Middle frontal gyrus (tissue), 1 donor: ENCODE data around the gene A3GALT2.
"Not testable (repeated sequence)": the region's sequence is repeated elsewhere in the genome, so short reads cannot be mapped to it uniquely, and the experiment has no call there.

Source experiments
- DNase-seq: peaks from one replicate; pipeline ENCODE4 v3.0.0-alpha.2; 2015; ENCODE audit warnings: low spot score; ENCODE audit errors: extremely low spot score

The A3GALT2 gene

DNA sequence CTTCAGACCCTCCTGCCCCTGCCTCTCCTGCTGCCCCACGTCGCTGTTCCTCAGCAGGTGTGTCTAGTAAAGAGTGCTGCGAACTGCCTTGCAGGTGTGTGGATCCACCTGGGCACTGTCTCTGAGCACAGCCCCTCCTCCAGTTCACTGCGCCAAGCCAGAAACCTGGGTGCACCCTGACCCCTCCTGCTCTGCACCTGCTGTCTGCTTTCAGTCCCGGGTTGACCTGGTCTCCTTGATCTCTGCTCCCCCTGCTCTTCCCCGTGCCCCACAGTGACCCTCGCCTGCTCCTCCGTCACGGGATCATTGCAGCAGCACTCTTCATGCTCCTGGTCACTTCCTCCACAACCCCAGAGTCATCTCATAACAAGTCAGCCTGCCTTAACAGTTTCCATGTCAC, 6.5 kb downstream of the A3GALT2 start:
- no peak for DNase-seq

DNA sequence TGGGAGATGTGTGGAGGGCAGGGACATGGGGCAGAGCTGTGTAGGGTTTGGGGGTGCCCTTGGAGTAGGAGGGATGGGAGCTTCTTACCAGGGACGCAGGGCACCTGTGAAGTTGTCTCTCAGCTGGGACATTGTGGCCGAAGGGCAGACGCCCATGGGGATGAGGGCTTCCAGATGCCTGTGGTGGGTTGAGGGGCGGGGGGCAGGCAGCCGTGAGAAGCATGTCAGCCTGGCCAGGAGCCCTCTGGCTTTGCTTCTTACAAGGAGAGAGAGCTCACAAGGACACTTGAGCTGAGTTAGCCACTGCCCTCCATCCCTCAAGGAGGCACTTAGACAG, 8.5 kb downstream of the A3GALT2 start:
- DNase-seq, result no peak

DNA sequence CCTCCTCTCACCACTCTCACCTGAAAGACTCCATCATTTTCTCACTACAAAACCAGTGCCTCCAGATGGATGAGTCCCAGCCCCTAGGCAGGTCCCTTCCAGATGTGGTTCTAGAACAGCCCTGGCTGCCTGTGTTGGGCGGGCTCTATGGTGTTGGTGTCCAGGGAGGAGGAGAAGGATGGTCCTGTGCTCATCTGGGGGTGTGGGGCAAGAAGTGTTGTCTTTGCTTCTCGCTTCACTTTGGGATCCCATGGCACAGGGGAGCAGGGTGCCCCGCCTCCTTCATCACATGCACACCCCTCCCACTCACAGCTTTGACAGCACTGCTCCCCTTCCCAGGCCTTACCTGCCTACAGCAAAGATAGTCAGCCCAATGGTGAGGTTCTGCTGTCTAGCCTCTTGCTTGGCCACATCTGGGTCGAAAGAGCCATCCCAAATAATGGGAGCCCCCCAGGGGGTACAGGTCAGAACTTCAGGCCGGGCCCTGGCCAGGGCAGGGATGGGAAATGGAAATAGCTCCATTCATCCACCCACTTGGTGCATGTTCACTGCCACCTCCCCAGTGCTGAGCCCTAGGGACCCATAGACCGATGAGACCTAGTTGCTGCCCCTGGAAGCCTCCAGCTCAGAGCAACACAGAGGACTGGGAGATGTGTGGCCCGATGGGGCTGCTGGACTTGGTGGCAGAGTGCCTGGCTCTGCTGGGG, 9.0 kb downstream of the A3GALT2 start:
- no peak for DNase-seq

DNA sequence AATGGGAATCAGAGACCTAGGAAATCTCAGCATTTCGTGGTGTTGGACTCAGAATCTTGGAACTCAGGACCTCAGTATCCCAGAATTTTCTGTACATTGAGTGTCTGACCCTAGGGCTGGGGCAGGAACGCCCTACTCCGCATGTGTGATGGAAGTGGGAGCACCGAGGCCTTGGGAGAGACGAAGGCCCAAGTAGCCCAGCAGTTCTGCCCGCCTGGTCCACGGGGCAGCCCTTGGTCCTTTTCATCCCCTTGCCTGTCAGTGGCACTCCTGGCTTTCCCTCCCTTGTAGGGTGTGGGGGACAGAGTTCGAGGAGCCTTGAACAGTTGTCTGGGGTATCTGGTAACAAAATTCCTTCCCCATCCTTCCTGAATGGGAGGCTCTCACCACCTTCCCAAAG, 10.2 kb downstream of the A3GALT2 start:
- no peak for DNase-seq

DNA sequence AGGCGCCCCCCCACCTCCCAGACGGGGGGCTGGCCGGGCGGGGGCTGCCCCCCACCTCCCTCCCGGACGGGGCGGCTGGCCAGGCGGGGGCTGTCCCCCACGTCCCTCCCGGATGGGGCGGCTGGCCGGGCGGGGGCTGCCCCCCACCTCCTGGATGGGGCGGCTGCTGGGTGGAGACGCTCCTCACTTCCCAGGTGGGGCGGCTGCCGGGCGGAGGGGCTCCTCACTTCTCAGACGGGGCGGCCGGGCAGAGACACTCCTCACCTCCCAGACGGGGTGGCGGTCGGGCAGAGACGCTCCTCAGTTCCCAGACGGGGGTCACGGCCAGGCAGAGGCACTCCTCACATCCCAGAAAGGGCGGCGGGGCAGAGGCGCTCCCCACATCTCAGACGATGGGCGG, 11.5 kb downstream of the A3GALT2 start:
- DNase-seq, result not testable (repeated sequence)

DNA sequence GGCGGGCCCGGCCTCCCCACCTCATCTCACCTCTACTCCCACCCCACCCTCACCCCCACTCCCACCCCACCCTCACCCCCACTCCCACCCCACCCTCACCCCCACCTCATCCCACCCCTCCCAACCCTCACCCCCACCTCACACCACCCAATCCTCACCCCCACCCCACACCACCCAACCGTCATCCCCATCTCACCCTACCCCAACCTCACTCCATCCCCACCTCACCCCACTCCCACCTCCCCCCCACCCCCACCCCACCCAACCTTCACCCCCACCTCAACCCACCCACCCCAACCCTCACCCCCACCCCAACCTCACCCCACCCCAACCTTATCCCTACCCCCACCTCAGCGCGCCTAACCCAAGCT, 13.4 kb downstream of the A3GALT2 start:
- no peak for DNase-seq

DNA sequence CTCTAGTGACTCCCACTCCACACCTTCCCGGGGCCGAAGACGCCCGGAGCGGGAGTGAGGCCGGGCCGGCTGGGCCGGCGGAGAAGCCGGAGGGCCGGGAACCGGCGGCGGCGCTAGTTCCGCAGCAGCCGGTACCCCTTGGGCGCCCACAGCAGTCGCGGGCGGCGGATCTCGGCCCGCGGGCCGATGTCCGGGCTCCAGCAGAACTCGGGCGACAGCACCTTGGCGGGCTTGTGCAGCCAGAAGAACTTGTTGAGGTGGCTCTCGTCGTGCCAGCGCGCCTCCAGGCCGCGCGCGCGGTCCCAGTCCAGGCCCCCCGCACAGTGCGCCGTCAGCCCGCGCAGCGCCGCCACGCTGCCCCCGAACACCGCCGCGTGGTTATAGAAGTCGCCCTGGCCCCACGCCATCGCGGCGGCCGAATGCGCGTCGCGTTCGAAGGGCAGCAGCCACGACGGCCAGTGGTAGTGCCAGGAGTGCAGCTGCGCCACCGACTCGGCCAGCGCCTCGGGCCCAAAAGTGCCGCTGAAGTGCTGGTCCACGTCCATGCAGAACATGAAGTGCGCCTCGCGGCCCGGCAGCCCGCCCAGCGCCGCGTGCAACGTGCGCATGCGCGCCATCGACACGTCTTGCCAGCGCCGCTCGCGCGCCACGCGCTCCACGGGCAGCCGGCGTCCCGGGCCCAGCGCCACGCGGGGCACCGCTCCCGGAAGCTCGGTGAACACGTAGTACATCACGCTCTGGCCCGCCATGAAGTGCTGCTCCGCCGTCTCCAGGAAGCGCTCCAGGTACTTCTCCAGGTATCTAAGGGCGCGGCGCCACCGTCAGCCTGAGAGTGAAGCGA, 14.0 kb downstream of the A3GALT2 start:
- DNase-seq, result no peak

DNA sequence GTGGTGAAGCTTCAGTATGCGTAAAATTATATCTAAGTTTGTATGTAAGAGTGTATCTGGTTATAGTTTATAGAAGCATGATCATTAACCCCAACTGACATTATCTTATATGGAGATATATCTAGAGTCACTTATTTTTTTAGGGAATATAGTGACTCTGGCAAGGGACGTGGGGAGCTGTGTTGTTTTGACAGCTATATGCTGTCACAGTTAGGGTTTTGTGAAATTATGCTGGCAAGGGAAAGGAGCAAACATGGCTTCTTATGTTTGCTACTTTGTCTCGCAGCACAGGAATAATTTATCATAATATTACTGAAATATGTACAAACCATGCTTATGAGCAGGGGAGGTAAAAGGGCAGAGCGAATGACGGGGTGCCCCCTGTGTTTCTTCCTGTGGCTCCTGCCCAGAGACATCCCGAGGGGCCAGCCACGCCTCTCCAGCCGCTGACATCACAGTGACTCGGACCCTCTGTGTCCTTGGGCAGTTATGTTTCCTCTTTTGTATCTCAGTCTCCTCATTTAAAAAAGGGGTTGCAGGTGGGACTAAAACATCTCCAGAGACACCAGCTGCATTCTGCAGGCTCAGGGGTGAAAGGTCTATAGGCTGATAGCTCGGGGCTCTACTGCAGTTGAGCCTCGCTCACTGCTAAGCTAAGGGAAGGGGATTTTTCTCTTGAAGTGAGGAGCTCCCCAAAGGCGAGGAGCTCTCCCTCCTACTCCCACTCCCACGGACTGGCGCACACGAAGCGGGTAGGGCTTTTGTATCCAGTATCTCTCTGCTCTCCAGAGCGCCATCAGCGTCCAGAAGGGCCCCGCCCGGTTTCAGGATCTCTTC, 14.9 kb downstream of the A3GALT2 start:
- no peak for DNase-seq

DNA sequence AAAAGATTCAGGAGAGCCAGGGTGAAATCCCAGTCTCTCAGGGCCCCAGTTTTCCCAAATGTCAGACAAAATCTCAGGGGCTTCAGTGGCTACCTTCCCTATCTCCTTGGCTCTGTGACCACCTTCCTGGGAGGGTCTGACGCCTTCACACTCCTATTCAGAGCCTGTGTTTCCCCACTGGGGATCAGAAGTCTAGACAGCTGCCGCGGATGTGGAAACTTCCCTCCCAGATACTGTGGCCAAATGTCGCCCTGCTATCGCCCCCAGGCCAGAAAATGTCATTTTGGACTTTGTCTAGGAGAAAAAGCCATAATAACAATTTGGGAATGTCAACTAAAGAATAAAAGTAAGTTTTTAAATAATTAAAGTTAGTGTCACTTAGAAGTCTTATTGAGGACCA, 15.9 kb downstream of the A3GALT2 start:
- no peak for DNase-seq

DNA sequence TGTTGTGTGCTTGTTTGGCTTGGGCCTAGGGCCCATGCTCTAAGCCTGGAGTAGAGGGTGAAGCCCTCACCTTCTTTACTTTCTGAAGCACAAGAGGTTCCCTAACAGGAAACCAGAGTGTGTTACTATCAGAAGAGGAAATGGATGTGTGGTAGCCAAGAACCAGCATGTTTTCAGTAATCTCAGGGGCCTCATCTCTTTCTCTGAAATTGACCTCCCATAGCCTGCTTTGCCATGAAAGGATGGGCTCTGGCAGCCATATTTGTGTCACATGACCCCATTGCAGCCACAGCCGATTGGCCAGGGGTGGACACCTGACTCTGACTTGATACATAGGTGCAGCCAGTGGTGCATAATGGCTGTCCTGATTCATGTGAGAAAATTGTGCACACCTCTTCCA, 18.6 kb downstream of the A3GALT2 start:
- no peak for DNase-seq

DNA sequence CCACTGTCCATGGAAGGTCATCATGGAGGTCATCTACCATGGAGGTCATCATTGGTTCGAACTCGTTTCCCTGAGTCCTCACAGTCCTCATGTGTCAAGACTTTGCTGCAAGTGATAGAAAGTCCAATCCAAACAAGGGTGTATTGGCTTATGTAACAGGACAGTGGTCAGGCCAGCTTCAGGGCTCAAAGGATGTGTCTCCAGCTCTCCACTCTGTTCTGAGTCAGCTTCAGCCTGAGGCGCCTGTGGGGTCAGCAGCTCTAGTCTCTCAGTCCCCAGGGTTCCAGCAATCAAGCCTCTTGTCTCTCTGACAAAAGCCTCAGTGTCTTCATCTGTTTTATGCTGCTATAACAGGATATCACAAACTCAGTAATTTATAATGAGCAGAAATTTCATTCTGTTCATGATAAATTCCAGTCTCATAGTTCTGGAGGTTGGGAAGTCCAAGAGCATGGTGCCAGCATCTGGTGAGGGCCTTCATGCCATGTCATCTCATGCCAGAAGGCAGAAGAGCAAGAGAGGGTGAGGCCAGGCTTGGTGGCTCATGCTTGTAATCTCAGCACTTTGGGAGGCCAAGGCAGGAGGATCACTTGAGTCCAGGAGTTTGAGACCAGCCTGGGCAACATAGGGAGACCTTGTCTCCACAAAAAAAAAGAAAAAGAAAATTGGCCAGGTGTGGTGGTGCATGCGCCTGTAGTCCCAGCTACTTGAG, 19.5 kb downstream of the A3GALT2 start:
- DNase-seq, result no peak

DNA sequence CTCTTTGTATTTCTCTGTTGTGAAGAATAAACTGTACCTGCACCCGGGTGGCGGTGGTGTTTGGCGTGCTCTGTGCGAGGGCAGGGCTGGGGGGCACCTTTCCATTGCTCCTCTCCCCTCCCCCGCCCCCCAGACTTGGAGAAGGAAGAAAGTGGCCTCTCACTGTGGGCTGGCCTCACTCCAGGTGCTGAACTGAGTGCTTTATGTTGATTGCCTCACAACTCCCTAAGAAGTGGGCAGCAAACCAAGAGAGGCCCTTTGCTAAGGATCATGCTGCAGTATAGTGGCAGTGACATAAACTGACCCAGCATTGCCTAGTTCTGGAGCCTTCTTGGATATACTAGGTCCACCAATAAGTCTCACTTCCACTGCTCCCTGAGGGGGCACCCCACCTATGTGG, 20.2 kb downstream of the A3GALT2 start:
- DNase-seq, result no peak

DNA sequence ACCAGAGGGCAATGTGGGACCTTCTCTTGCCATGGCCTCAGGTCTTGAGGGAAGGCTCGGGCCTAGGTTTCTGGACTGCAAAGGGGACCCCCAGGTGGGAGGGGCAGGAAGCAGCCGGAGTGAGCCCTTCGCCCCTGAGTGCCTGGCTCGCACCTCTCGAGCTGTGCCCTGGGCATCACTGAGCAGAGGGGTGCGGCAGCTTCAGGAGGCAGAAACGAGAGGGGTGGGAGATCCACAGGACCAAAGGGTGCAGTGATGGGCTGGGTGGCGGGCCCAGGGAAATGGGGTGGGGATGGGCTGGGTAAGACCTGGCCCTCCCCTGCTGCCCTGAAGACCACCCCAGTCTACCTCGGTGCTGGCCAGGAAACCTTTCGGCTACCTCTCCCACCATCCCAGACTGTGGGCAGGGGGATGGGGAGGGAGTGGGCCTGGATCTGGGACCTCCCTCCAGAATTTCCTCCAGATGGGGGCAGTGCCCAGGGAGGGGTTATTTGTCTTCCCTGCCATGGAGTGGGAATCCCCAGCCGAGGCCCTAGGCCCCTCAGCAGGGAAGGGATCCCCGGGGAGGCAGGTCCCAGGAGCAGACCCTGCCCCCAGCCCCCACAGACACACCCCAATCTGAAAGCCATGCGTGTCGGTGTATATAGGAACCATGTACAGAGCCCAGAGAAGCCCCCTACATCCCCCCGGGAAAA, 21.3 kb downstream of the A3GALT2 start:
- no peak for DNase-seq

DNA sequence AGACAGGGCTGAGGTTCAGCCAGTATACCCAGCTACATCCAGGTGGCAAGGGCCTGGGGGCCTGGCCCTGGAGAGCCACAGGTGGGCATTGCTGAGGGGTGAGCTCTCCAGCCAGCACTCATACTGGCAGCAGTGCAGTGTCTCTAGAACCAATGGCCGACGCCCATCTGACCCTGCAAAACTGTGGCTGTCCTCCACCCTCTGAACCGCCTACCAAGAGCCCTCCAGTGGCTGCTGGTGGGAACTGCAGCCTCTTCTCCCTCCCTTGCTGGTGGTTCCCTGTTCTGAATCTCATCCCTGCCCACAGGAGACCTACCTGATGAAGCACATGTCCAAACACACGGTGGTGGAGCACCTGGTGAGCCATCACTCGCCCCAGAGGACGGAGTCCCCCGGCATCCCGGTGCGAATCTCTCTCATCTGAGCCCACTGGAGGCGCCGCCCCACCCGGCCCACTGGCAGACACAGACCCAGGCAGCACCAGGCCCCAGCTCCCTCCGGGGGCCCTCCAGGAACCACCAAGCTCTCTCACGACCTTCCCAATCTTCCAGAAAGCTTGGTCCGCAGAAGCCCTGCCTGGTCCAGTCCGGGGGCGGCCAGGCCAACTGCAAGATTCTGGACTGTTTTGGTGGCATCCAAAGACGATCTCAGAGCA, 22.1 kb downstream of the A3GALT2 start:
- DNase-seq, result no peak

DNA sequence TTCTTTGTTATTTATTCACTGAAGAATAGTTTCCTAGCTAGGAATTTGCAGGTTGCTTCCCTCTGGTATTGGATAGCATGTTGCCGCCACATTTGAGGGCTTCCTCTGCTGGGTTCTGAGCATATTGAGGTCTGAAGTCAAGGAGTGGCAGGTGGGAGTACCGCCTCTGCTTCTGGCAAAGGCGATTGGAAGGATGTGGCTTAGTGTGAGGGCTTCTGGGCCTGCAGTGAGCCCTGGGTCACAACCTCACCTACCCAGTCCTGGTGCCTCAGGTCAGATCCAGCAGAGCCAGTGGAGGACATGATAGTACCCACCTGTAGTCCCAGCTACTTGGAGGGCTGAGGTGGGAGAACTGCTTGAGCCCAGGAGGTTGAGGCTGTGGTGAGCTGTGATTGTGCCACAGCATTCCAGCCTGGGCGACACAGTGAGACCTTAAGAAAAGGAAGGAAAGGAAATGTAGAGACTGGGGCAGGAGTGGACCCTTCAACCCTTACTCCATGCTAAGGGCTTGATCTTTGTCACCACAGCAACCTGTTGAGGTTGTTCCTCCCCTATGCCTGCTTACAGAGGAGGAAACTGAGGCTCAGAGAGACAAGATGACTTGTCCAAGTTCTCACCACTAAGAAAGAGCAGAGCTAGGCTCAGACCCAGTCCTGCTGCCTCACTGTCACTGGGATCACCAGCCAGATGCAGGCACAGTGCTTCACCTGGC, 22.8 kb downstream of the A3GALT2 start:
- no peak for DNase-seq

DNA sequence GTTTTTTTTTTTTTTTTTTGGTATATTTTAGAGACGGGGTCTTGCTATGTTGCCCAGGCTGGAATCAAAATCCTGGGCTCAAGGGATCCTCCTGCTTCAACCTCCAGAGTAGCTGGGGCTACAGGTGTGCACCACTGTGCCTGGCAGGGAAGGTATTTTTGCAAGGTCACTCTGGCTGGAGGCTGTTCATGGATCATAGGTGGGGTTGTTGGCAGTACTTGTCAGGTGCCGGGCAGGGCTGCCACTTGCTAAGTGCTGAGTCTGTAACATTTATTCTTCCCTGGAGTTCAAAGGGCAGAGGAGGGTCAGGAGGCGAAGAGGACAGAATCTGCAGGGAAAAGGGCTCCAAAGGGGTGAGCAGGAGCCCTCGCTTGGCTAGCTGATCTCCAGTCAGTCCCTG, 24.1 kb downstream of the A3GALT2 start:
- no peak for DNase-seq

DNA sequence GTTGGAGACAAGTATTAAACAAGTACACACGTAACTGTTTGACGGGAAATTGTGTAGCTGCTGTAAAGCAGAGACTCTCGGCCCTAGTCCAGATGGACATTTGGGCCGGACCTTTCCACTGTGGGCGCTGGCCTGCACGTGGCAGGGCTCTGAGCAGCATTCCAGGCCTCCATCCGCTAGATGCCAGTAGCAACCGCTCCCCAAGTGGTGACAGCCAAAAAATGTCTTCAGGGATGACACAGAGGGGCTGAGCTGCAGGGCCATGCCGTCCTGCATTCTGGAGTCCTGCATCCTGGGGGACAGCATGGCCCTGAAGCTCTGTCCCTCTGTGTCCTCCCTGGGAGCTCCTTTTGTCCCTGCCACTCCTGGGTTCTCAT, 24.8 kb downstream of the A3GALT2 start:
- no peak for DNase-seq

DNA sequence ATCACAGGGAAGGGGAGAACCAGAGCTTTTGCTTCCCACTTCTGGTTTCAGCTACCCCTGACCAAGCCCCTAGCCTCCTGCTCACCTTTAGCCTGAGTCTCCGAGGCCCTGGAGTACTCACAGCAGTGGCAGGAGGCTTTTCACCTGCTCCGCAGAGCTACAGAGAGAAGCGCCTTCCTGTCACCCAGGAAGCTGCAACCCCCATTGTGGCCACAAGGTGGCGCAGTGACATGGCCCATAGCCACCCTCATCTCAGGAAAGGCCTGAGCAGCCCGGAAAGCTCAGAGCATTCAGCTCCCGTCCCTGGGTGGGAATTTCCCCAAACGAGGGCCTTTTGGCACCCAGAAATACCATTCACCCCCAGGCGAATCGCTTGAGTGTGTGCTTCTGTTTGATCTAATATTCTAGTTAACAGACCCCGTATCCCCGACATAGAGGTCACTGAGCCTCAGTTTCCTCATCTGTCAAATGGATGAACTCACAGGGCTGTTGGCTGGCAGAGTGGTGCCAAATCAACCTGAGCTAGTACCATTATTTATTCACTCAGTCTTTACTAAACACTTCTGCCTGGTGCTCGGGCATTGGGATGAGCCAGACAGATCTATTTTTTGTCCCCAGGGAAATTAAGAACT, 25.3 kb downstream of the A3GALT2 start:
- peak; percentile 79 for DNase-seq

DNA sequence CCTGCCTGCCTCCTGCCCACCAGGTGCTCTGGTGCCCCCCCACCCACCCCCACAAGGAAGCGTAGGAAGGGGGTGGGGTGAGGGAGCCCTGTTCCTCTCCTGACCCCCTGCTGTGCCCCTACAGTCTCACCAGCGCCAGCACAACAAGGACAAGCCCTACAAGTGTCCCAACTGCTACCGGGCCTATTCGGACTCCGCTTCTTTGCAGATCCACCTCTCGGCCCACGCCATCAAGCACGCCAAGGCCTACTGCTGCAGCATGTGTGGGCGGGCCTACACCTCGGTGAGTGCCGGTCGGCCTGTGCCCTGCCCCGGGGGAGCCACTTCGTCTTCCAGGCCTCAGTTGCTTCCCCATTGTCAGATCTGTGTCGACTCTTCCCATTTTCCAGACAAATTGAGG, 25.9 kb downstream of the A3GALT2 start:
- DNase-seq, result no peak
